ENCODE results near the gene SLC2A1.

- no peak for TF ChIP-seq POLR2A (IDR thresholded peaks at IDR 0.05; ENCODE audit: low read length)
- TF ChIP-seq GATA1 (IDR thresholded peaks at IDR 0.05; ENCODE audit: low read depth, low read length) = no peak
These were observed 24.0 kb upstream of the SLC2A1 start for GRCh38 chr1:42982641-42983040.

Measured in erythroblast (primary cell).